Stomach (tissue), 9 donors: Measurements from ENCODE around the gene SMIM38. TPM values are rescaled to one million over a fixed set of nuclear protein-coding genes. Genes with fewer than 3 reads are reported as not detected.

Source experiments
- DNase-seq, 2 donors: peaks; one replicate each; pipeline versions ENCODE4 v3.0.0 to v3.0.0-alpha.2; 2013 to 2019
- H3K27ac ChIP-seq, 5 donors: fragments of 200-600 bp in 4 of 5; sonication (generic) in 4 of 5; one replicate each; pipeline ENCODE4 v1.5.1; 2013 to 2019; ENCODE audit warnings: mild to moderate bottlenecking in 1 of 5, moderate library complexity in 1 of 5
- H3K27me3 ChIP-seq, 3 donors: fragments of 200-600 bp; sonication (generic); one replicate each; pipeline ENCODE4 v1.5.1; 2017 to 2019; ENCODE audit warnings: mixed run types in 1 of 3
- H3K36me3 ChIP-seq, 4 donors: fragments of 200-600 bp; sonication (generic); 1 replicate in 3 of 4; 2 replicates in 1 of 4; pipeline ENCODE4 v1.5.1; 2016 to 2019
- H3K4me1 ChIP-seq, 4 donors: fragments of 200-600 bp; sonication (generic); one replicate each; pipeline ENCODE4 v1.5.1; 2016 to 2019
- H3K4me3 ChIP-seq, 4 donors: fragments of 200-600 bp; sonication (generic) in 3 of 4; one replicate each; pipeline ENCODE4 v1.5.1; 2016 to 2019; ENCODE audit warnings: mild to moderate bottlenecking in 1 of 4
- H3K9me3 ChIP-seq, 4 donors: fragments of 200-600 bp; sonication (generic); one replicate each; pipeline ENCODE4 v1.5.1; 2016 to 2019
- EP300 ChIP-seq: sonication (generic); formaldehyde crosslinking; IDR thresholded peaks from one replicate; pipeline ENCODE4 v1.6.1; 2017; ENCODE audit warnings: antibody characterized with exemption
- POLR2A ChIP-seq, 4 donors: fragments of 450-650 bp; IDR thresholded peaks; one replicate each; pipeline ENCODE4 v1.6.1; 2016; ENCODE audit warnings: antibody characterized with exemption in 4 of 4, control low read depth in 2 of 4, mild to moderate bottlenecking in 1 of 4, moderate library complexity in 1 of 4
- POLR2AphosphoS5 ChIP-seq, 3 donors: sonication (generic); formaldehyde crosslinking; IDR thresholded peaks; one replicate each; pipeline ENCODE4 v1.6.1; 2016; ENCODE audit warnings: antibody characterized with exemption in 3 of 3
- whole genome bisulfite sequencing, 5 donors: extraction: QIAGEN DNeasy Blood & Tissue Kit in 3 of 5; methylation state at CpG; one replicate each; pipeline versions ENCODE4 v1.1.5 to v1.1.7; 2013 to 2018; 5-methylcytosine and 5-hydroxymethylcytosine counted together
- intact Hi-C: fragments of 100-400 bp; cut with DNase I; formaldehyde crosslinking; loops from one replicate; pipeline ENCODE4 v1.15.1; 2023; ENCODE audit warnings: low total_unique reads
- polyA plus RNA-seq, 3 donors: library from polyadenylated mRNA; stranded (reverse); fragments of 200-250 nt; gene quantifications; one replicate each; pipeline ENCODE4 v1.2.3, GENCODE V29; 2013
- total RNA-seq, 5 donors: library from RNA; depleted of rRNA; stranded (reverse); fragments of >200 nt; gene quantifications; one replicate each; pipeline versions ENCODE4 v1.1.0 to v1.2.3, GENCODE V29; 2014 to 2016
- TF ChIP-seq, protein P1 (sequence below), 7 experiments: fragments of 450-650 bp in 4 of 7; fragments of 200-600 bp in 3 of 7; sonication (generic) in 3 of 7; IDR thresholded peaks; one replicate each; pipeline ENCODE4 v1.5.1; 2016 to 2019; ENCODE audit warnings: antibody characterized with exemption in 7 of 7, control low read depth in 2 of 7, mild to moderate bottlenecking in 1 of 7
- donor health status: healthy with polysubstance abuse.
- donor health status: Bipolar disorder and iron deficiency.
- donor health status: healthy.

SMIM38 gene
- total and polyA plus RNA-seq, 8 donors: 1.2 to 31.2 (median 9.3) TPM; not detected in 1

DNA sequence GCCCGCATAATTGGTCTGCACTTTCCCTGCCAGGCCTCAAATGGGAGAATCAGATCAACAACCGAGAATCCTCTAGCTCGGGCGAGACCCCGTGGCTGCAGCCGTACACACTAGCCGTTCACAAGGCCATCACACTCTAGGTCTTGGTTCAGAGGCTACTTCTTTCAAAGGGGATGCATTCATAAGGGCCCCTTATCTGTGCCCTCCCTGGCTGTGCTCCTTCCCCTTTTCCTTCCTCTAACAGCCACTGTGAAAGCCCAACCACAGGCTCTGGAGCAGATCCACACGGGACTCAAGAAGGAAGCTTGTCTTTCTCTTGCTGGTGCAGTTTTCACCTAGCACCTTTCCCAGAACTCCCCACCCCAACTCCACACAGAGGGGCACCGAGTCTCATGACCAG, 24.5 kb downstream of the SMIM38 start:
- 85 to 89% (median 87%) methylated on average over 9 of the region's 9 CpGs for WGBS, 5 donors
- DNase-seq: no peak
- TF ChIP-seq, protein P1, sequence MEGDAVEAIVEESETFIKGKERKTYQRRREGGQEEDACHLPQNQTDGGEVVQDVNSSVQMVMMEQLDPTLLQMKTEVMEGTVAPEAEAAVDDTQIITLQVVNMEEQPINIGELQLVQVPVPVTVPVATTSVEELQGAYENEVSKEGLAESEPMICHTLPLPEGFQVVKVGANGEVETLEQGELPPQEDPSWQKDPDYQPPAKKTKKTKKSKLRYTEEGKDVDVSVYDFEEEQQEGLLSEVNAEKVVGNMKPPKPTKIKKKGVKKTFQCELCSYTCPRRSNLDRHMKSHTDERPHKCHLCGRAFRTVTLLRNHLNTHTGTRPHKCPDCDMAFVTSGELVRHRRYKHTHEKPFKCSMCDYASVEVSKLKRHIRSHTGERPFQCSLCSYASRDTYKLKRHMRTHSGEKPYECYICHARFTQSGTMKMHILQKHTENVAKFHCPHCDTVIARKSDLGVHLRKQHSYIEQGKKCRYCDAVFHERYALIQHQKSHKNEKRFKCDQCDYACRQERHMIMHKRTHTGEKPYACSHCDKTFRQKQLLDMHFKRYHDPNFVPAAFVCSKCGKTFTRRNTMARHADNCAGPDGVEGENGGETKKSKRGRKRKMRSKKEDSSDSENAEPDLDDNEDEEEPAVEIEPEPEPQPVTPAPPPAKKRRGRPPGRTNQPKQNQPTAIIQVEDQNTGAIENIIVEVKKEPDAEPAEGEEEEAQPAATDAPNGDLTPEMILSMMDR (IDR thresholded peaks at IDR 0.05): no peak
- TF ChIP-seq POLR2A (IDR thresholded peaks at IDR 0.05) (no peak), EP300 (no peak), POLR2AphosphoS5 (IDR thresholded peaks at IDR 0.05) (no peak)
- Histone ChIP-seq H3K9me3 (peaks cover 0 to 8% (median 5%) of the 10 kb centered on the region in 4 donors), H3K4me1 (no peaks in the 10 kb centered on the region), H3K27me3 (no peaks in the 10 kb centered on the region), H3K36me3 (no peaks in the 10 kb centered on the region), H3K4me3 (no peak overlapping the region), H3K27ac (no peak overlapping the region)
- intact Hi-C loops: no loop called here

DNA sequence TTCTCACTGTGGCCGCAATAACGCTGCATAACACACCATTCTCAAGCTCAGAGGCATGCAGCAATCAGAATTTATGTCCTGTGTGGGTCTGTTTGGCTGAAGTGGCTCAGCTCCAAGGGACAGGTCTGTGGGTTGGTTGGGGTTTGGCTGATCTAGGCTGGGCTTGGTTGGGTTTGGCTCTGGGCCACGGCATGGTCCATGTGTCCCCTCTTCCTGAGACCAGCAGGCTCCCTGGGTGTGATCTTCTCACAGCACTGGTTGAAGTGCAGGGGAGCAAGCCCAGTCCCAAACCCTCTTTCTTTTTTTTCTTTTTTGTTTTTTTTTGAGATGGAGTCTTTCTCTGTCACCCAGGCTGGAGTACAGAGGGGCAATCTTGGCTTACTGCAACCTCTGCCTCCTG, 25.0 kb downstream of the SMIM38 start:
- TF ChIP-seq POLR2A (IDR thresholded peaks at IDR 0.05) (no peak), POLR2AphosphoS5 (IDR thresholded peaks at IDR 0.05) (no peak), EP300 (no peak)
- TF ChIP-seq, protein P1 (IDR thresholded peaks at IDR 0.05): no peak
- 90 to 97% (median 94%) methylated on average over 3 of the region's 3 CpGs for WGBS, 5 donors

DNA sequence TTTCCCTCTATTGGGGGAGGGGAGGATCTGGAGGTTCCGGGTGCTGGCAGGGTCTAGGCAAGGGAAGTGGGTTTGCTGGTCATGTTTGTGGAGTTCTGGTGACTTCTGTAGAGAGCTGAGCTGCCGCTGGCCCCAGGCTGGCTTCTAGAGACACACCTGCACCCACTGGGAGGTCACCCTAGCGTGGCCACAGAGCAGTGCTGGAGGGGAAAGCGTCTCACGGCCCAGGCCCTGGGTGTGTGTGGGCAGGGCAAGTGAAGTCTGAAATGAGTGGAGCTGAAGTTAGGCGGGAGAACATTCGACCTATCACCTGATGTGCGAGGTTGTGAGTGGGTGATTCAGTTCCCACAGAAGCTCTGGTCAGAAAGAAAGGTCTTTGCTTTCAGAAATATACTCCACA, 27.9 kb downstream of the SMIM38 start:
- no peak for DNase-seq
- H3K9me3 ChIP-seq: peaks cover 0 to 23% (median 15%) of the 10 kb centered on the region in 4 donors
- no peaks in the 10 kb centered on the region for H3K4me1 ChIP-seq
- no peak overlapping the region for H3K27ac ChIP-seq
- H3K4me3 ChIP-seq: no peak overlapping the region
- no peaks in the 10 kb centered on the region for H3K36me3 ChIP-seq
- no peak for TF ChIP-seq POLR2A (IDR thresholded peaks at IDR 0.05)
- intact Hi-C loops: no loop called here
- peaks cover 0 to 12% (median 0%) of the 10 kb centered on the region in 3 donors for H3K27me3 ChIP-seq
- 66 to 80% (median 71%) methylated on average over 7 to 8 of the region's 8 CpGs for WGBS, 5 donors

More for the DNA sequence above, 25.0 kb downstream of the SMIM38 start:
- H3K9me3 ChIP-seq: peaks cover 0 to 5% (median 2%) of the 10 kb centered on the region in 4 donors
- H3K36me3 ChIP-seq: no peaks in the 10 kb centered on the region
- no peaks in the 10 kb centered on the region for H3K4me1 ChIP-seq
- DNase-seq: no peak
- H3K27ac ChIP-seq: no peak overlapping the region
- no peak overlapping the region for H3K4me3 ChIP-seq
- no peaks in the 10 kb centered on the region for H3K27me3 ChIP-seq
- intact Hi-C loops: no loop called here

DNA sequence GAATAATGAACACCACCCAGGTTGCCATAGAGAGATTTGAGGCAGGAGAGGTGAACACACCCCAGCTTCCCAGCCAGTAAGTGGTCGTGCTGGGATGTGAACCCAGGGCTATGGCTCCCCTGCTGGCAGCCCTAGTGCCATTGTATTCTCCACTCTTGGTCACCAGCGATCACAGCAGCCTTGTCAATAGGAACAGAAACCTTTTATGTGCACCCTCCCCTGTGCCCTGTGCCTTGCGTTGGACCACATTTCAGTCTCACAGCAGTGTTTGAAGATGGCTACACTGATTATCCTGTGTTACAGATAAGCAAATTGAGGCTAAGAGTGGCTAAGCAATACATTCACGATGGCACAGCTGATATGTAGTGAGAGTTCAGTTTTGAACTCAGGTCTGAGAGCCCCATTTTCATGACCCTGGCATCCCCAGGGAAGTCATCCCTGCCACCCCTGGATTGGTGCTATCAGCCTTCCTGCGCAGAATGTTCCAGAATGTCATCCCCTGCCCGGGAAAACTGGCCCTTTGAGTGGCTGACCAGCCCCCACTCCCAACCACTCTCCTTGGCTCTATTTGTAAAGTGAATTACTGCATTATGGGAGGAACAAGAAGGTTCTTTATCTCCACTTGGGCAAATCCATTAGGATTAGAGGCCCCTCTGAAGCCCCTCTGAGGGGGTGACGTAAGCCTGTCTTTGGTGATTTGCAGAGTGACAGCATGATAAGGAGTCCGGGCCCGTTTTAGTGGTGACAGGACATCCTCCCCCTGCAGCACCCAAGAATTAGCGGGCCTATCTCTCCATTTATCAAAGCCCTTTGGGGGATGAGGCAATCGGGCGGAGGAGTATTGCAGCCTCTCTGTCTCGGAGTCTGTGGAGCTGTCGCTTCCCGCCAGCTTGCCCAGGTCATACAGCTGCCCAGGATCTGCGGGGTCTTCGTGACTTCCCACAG, 30.9 kb downstream of the SMIM38 start:
- TF ChIP-seq, protein P1 (IDR thresholded peaks at IDR 0.05): no peak
- TF ChIP-seq EP300: no peak
- no peak for TF ChIP-seq POLR2AphosphoS5 (IDR thresholded peaks at IDR 0.05)
- no peak for TF ChIP-seq POLR2A (IDR thresholded peaks at IDR 0.05)

More for the DNA sequence above, 30.9 kb downstream of the SMIM38 start:
- intact Hi-C loops: no loop called here
- 74 to 86% (median 78%) methylated on average over 15 to 17 of the region's 17 CpGs for WGBS, 5 donors
- no peak for DNase-seq
- peaks cover 0 to 12% (median 0%) of the 10 kb centered on the region in 3 donors for H3K27me3 ChIP-seq
- H3K4me1 ChIP-seq: no peaks in the 10 kb centered on the region
- no peak overlapping the region for H3K27ac ChIP-seq
- no peaks in the 10 kb centered on the region for H3K36me3 ChIP-seq
- H3K4me3 ChIP-seq: no peak overlapping the region
- H3K9me3 ChIP-seq: peaks cover 0 to 18% (median 16%) of the 10 kb centered on the region in 4 donors
